Naive thymus-derived CD4-positive, alpha-beta T cell (primary cell): ENCODE measurements around the gene RABGEF1. TPM values are rescaled to one million over a fixed set of nuclear protein-coding genes. Genes with fewer than 3 reads are reported as not detected.
"Not testable (repeated sequence)": the region's sequence is repeated elsewhere in the genome, so short reads cannot be mapped to it uniquely, and the experiment has no call there.

ENCODE experiments used
- ATAC-seq: fragments of 150-1000 bp; cut with Tn5 transposase; 2 replicates; pipeline ENCODE4 v1.10.0; 2021; ENCODE audit warnings: mild to moderate bottlenecking, moderate library complexity
- CTCF ChIA-PET: fragments of 350-600 bp; sonication (Branson Sonifier 250); formaldehyde crosslinking; loops from one replicate; lab custom pipeline; 2021; ENCODE audit warnings: antibody characterized with exemption; lab: Charles Lee
- POLR2A ChIA-PET: fragments of 350-600 bp; sonication (Branson Sonifier 250); formaldehyde crosslinking; loops from one replicate; lab custom pipeline; 2021; ENCODE audit warnings: antibody characterized with exemption, inconsistent platforms; lab: Charles Lee
- DNase-seq, 9 donors: peaks; one replicate each; pipeline versions ENCODE4 v3.0.0 to v3.0.0-alpha.2; 2020 to 2022; ENCODE audit warnings: mixed read lengths in 1 of 9
- H3K27ac ChIP-seq: one replicate; pipeline ENCODE4 v1.7.0; 2013; ENCODE audit warnings: mild to moderate bottlenecking, low read depth, low read length, moderate library complexity
- H3K27me3 ChIP-seq, 2 donors: one replicate each; pipeline ENCODE4 v1.7.0; 2013; ENCODE audit warnings: low read length in 2 of 2, mild to moderate bottlenecking in 2 of 2, moderate library complexity in 2 of 2; ENCODE audit not compliant: control insufficient read depth in 2 of 2, insufficient read depth in 2 of 2
- H3K36me3 ChIP-seq, 3 experiments: 1 replicate in 2 of 3; 2 replicates in 1 of 3; pipeline ENCODE4 v1.7.0; 2013; ENCODE audit warnings: low read length in 3 of 3, mild to moderate bottlenecking in 3 of 3, moderate library complexity in 1 of 3; ENCODE audit not compliant: insufficient read depth in 3 of 3, control insufficient read depth in 2 of 3
- H3K4me1 ChIP-seq, 2 donors: one replicate each; pipeline ENCODE4 v1.7.0; 2013; ENCODE audit warnings: low read length in 2 of 2, mild to moderate bottlenecking in 2 of 2, moderate library complexity in 1 of 2; ENCODE audit not compliant: control insufficient read depth in 2 of 2, insufficient read depth in 2 of 2
- H3K4me3 ChIP-seq: 2 replicates; pipeline ENCODE4 v1.7.0; 2013; ENCODE audit warnings: mild to moderate bottlenecking, low read length
- H3K9me3 ChIP-seq, 3 experiments: 1 replicate in 2 of 3; 2 replicates in 1 of 3; pipeline ENCODE4 v1.7.0; 2013; ENCODE audit warnings: low read length in 3 of 3; ENCODE audit not compliant: control insufficient read depth in 2 of 3
- H3K27ac Mint-ChIP-seq, 9 donors: one replicate each; pipeline ENCODE4 v1.8.0; 2020 to 2022; ENCODE audit warnings: mixed read lengths in 9 of 9, mild to moderate bottlenecking in 8 of 9, moderate library complexity in 5 of 9, inconsistent platforms in 2 of 9
- H3K27me3 Mint-ChIP-seq, 5 donors: one replicate each; pipeline ENCODE4 v1.8.0; 2021 to 2022; ENCODE audit warnings: mixed read lengths in 5 of 5, mild to moderate bottlenecking in 1 of 5
- H3K36me3 Mint-ChIP-seq, 5 donors: one replicate each; pipeline ENCODE4 v1.8.0; 2020 to 2022; ENCODE audit warnings: mixed read lengths in 5 of 5, mild to moderate bottlenecking in 3 of 5, inconsistent platforms in 1 of 5
- H3K4me1 Mint-ChIP-seq, 7 donors: one replicate each; pipeline ENCODE4 v1.8.0; 2020 to 2022; ENCODE audit warnings: mixed read lengths in 7 of 7, mild to moderate bottlenecking in 3 of 7, inconsistent platforms in 1 of 7
- H3K4me3 Mint-ChIP-seq, 10 donors: one replicate each; pipeline ENCODE4 v1.8.0; 2020 to 2022; ENCODE audit warnings: mild to moderate bottlenecking in 10 of 10, mixed read lengths in 10 of 10, moderate library complexity in 6 of 10, inconsistent platforms in 2 of 10
- H3K9me3 Mint-ChIP-seq, 11 donors: one replicate each; pipeline ENCODE4 v1.8.0; 2020 to 2022; ENCODE audit warnings: mixed read lengths in 11 of 11, mild to moderate bottlenecking in 4 of 11, inconsistent platforms in 1 of 11, moderate library complexity in 1 of 11
- intact Hi-C, 2 donors: fragments of 100-400 bp; cut with micrococcal nuclease; formaldehyde crosslinking; loops; one replicate each; pipeline ENCODE4 v1.15.1; 2023
- polyA plus RNA-seq, 2 donors: library from polyadenylated mRNA; unstranded; fragments of 300-500 nt; fragmentation: Illumina TruSeq; gene quantifications; one replicate each; pipeline ENCODE4 v1.2.3, GENCODE V29; 2021
- total RNA-seq, 6 experiments: library from RNA in 5 of 6; stranded (reverse) in 5 of 6; gene quantifications; 1 replicate in 5 of 6; 2 replicates in 1 of 6; pipeline ENCODE4 v1.2.3 and lab custom pipeline; 2021 to 2026

RABGEF1 gene
- total and polyA plus RNA-seq, 7 experiments from 2014 or later, result 20.5 to 35.7 (median 21.8) TPM

GRCh38 chr7:66697449-66698438 lies 42.8 kb upstream of the RABGEF1 start:
- DNase-seq (no peak), ATAC-seq (peak; percentile 2)
- Histone ChIP-seq H3K4me3 (no peak overlapping the region), H3K27me3 (no peaks in the 10 kb centered on the region), H3K27ac (no peak overlapping the region), H3K36me3 (peaks cover 0 to 11% (median 0%) of the 10 kb centered on the region in 3 experiments), H3K4me1 (no peaks in the 10 kb centered on the region), H3K9me3 (no peaks in the 10 kb centered on the region)
- Mint-ChIP-seq H3K9me3 (no peaks in the 10 kb centered on the region), H3K4me1 (peaks cover 0 to 3% (median 0%) of the 10 kb centered on the region in 7 donors), H3K27ac (peak overlapping the region in 1 of 9 donors; percentile 41), H3K4me3 (no peak overlapping the region), H3K27me3 (no peaks in the 10 kb centered on the region), H3K36me3 (peaks cover 0 to 13% (median 0%) of the 10 kb centered on the region in 5 donors)
- CTCF ChIA-PET, result no interaction called here
- POLR2A ChIA-PET, result no interaction called here
- intact Hi-C loops, result no loop called here

GRCh38 chr7:66698652-66699205 lies 41.8 kb upstream of the RABGEF1 start:
- no peak overlapping the region for H3K27ac ChIP-seq
- ChIA-PET POLR2A (no interaction called here), CTCF (no interaction called here)
- DNase-seq, result no peak
- H3K4me1 Mint-ChIP-seq, result peaks cover 0 to 3% (median 0%) of the 10 kb centered on the region in 7 donors
- intact Hi-C loops, result no loop called here
- no peak overlapping the region for H3K4me3 ChIP-seq
- no peaks in the 10 kb centered on the region for H3K9me3 Mint-ChIP-seq
- no peaks in the 10 kb centered on the region for H3K27me3 ChIP-seq
- ATAC-seq, result peak; percentile 1
- H3K36me3 ChIP-seq, result peaks cover 0 to 5% (median 0%) of the 10 kb centered on the region in 3 experiments
- no peak overlapping the region for H3K4me3 Mint-ChIP-seq
- H3K4me1 ChIP-seq, result no peaks in the 10 kb centered on the region
- no peak overlapping the region for H3K27ac Mint-ChIP-seq
- no peaks in the 10 kb centered on the region for H3K27me3 Mint-ChIP-seq
- no peaks in the 10 kb centered on the region for H3K9me3 ChIP-seq
- peaks cover 0 to 13% (median 0%) of the 10 kb centered on the region in 5 donors for H3K36me3 Mint-ChIP-seq

GRCh38 chr7:66699998-66700397 lies 40.5 kb upstream of the RABGEF1 start:
- intact Hi-C loops, result no loop called here
- Mint-ChIP-seq H3K27ac (no peak overlapping the region), H3K4me1 (peaks cover 0 to 3% (median 0%) of the 10 kb centered on the region in 7 donors), H3K36me3 (peaks cover 0 to 8% (median 0%) of the 10 kb centered on the region in 5 donors), H3K4me3 (no peak overlapping the region), H3K9me3 (no peaks in the 10 kb centered on the region), H3K27me3 (no peaks in the 10 kb centered on the region)
- ChIA-PET POLR2A (interaction anchor here (0.6 kb wide), 1 partner anchor 234 kb away, joined by 4 read pairs; no protein-coding TSS in a partner anchor), CTCF (no interaction called here)
- no peak overlapping the region for H3K27ac ChIP-seq
- ATAC-seq (no peak), DNase-seq (no peak)
- H3K9me3 ChIP-seq, result no peaks in the 10 kb centered on the region
- H3K4me3 ChIP-seq, result no peak overlapping the region
- H3K4me1 ChIP-seq, result no peaks in the 10 kb centered on the region
- H3K27me3 ChIP-seq, result no peaks in the 10 kb centered on the region
- no peaks in the 10 kb centered on the region for H3K36me3 ChIP-seq

- H3K4me3 ChIP-seq, result no peak overlapping the region
- CTCF ChIA-PET, result interaction anchor here (0.6 kb wide), 1 partner anchor 152 kb away, joined by 3 read pairs; no protein-coding TSS in a partner anchor
- Mint-ChIP-seq H3K27me3 (no peaks in the 10 kb centered on the region), H3K4me3 (no peak overlapping the region), H3K9me3 (no peaks in the 10 kb centered on the region), H3K4me1 (peaks cover 0 to 3% (median 0%) of the 10 kb centered on the region in 7 donors), H3K27ac (no peak overlapping the region), H3K36me3 (peaks cover 0 to 3% (median 0%) of the 10 kb centered on the region in 5 donors)
- H3K36me3 ChIP-seq, result no peaks in the 10 kb centered on the region
- H3K4me1 ChIP-seq, result no peaks in the 10 kb centered on the region
- no peaks in the 10 kb centered on the region for H3K9me3 ChIP-seq
- DNase-seq (no peak), ATAC-seq (no peak)
- no peaks in the 10 kb centered on the region for H3K27me3 ChIP-seq
- POLR2A ChIA-PET, result no interaction called here
- intact Hi-C loops, result no loop called here
- H3K27ac ChIP-seq, result no peak overlapping the region
Observed at GRCh38 chr7:66700633-66701131, 39.9 kb upstream of the RABGEF1 start.

- H3K9me3 ChIP-seq, result peaks cover 0 to 6% (median 0%) of the 10 kb centered on the region in 3 experiments
- no peaks in the 10 kb centered on the region for H3K27me3 Mint-ChIP-seq
- ATAC-seq, result no peak
- H3K4me1 Mint-ChIP-seq, result peaks cover 0 to 1% (median 0%) of the 10 kb centered on the region in 7 donors
- ChIA-PET CTCF (no interaction called here), POLR2A (no interaction called here)
- H3K4me3 Mint-ChIP-seq, result no peak overlapping the region
- peaks cover 0 to 8% (median 0%) of the 10 kb centered on the region in 3 experiments for H3K36me3 ChIP-seq
- no peaks in the 10 kb centered on the region for H3K27me3 ChIP-seq
- no peak for DNase-seq
- H3K27ac ChIP-seq, result no peak overlapping the region
- peaks cover 0 to 12% (median 0%) of the 10 kb centered on the region in 11 donors for H3K9me3 Mint-ChIP-seq
- H3K4me3 ChIP-seq, result no peak overlapping the region
- H3K36me3 Mint-ChIP-seq, result peaks cover 0 to 33% (median 23%) of the 10 kb centered on the region in 5 donors
- intact Hi-C loops, result no loop called here
- H3K4me1 ChIP-seq, result no peaks in the 10 kb centered on the region
- no peak overlapping the region for H3K27ac Mint-ChIP-seq
Observed at GRCh38 chr7:66707825-66708224, 32.7 kb upstream of the RABGEF1 start.

- H3K4me1 ChIP-seq, H3K4me3 Mint-ChIP-seq, ATAC-seq, H3K27ac ChIP-seq, H3K4me1 Mint-ChIP-seq, H3K9me3 ChIP-seq, intact Hi-C loops, H3K27me3 ChIP-seq, H3K27ac Mint-ChIP-seq, H3K4me3 ChIP-seq, POLR2A ChIA-PET, DNase-seq, CTCF ChIA-PET, H3K27me3 Mint-ChIP-seq: not testable (repeated sequence)
- Mint-ChIP-seq H3K9me3 (peaks cover 0 to 31% (median 9%) of the 10 kb centered on the region in 11 donors), H3K36me3 (peaks cover 9 to 60% (median 50%) of the 10 kb centered on the region in 5 donors)
- peaks cover 0 to 12% (median 0%) of the 10 kb centered on the region in 3 experiments for H3K36me3 ChIP-seq
Observed at GRCh38 chr7:66710752-66711151, 29.8 kb upstream of the RABGEF1 start.
